ENCODE results near the gene FN3KRP. TPM values are rescaled to one million over a fixed set of nuclear protein-coding genes. Genes with fewer than 3 reads are reported as not detected.

FN3KRP gene
- polyA plus RNA-seq, 1 experiment: 15.1 TPM

GRCh38 chr17:82703036-82703745 is 13.3 kb upstream of the FN3KRP start:
- Histone ChIP-seq H3K27ac (ENCODE audit: low read depth, low read length) (no peak overlapping the region), H3K27me3 (ENCODE audit: control insufficient read depth, insufficient read depth, low read length) (peaks cover 2% of the 10 kb centered on the region), H3K9me3 (ENCODE audit: control insufficient read depth, insufficient read depth, low read length) (peaks cover 2% of the 10 kb centered on the region), H3K4me3 (ENCODE audit: low read depth, low read length) (no peak overlapping the region)
- no peak for DNase-seq (ENCODE audit: low read depth, low spot score)
- POLR2A ChIA-PET: interaction anchor here (0.6 kb wide), 1 partner anchor 10 kb away, joined by 3 read pairs; no protein-coding TSS in a partner anchor
- CTCF ChIA-PET: no interaction called here
- TF ChIP-seq, protein P1, sequence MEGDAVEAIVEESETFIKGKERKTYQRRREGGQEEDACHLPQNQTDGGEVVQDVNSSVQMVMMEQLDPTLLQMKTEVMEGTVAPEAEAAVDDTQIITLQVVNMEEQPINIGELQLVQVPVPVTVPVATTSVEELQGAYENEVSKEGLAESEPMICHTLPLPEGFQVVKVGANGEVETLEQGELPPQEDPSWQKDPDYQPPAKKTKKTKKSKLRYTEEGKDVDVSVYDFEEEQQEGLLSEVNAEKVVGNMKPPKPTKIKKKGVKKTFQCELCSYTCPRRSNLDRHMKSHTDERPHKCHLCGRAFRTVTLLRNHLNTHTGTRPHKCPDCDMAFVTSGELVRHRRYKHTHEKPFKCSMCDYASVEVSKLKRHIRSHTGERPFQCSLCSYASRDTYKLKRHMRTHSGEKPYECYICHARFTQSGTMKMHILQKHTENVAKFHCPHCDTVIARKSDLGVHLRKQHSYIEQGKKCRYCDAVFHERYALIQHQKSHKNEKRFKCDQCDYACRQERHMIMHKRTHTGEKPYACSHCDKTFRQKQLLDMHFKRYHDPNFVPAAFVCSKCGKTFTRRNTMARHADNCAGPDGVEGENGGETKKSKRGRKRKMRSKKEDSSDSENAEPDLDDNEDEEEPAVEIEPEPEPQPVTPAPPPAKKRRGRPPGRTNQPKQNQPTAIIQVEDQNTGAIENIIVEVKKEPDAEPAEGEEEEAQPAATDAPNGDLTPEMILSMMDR (IDR thresholded peaks at IDR 0.05; ENCODE audit: low read depth, low read length): no peak

- H3K9me3 ChIP-seq (ENCODE audit: control insufficient read depth, insufficient read depth, low read length): peaks cover 2% of the 10 kb centered on the region
- POLR2A ChIA-PET: no interaction called here
- TF ChIP-seq, protein P1 (IDR thresholded peaks at IDR 0.05; ENCODE audit: low read depth, low read length): no peak
- no peak overlapping the region for H3K27ac ChIP-seq (ENCODE audit: low read depth, low read length)
- H3K27me3 ChIP-seq (ENCODE audit: control insufficient read depth, insufficient read depth, low read length): peaks cover 2% of the 10 kb centered on the region
- H3K4me3 ChIP-seq (ENCODE audit: low read depth, low read length): no peak overlapping the region
- CTCF ChIA-PET: no interaction called here
- no peak for DNase-seq (ENCODE audit: low read depth, low spot score)
These were observed 12.3 kb upstream of the FN3KRP start for GRCh38 chr17:82703935-82704865.

DNA sequence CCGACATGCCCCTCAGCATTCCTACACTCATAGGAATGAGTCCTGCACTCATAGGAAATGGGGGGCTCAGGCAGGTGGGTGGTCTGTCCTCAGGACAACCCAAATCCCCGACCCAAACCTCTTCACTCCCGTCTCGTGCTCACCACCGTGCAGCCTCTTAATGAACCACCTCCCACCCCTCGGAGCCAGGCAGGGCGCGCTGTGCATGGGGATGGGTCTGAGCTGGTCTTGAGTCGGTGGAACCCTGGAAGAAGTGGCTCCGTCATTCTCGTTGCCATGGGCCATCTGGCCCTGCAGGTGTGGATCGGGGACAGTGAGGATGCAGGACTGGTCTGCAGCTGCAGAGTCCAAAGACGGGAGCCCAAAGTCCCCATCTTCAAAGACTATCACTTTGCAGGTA is 11.6 kb upstream of the FN3KRP start:
- Histone ChIP-seq H3K4me3 (ENCODE audit: low read depth, low read length) (no peak overlapping the region), H3K27me3 (ENCODE audit: control insufficient read depth, insufficient read depth, low read length) (peaks cover 2% of the 10 kb centered on the region), H3K9me3 (ENCODE audit: control insufficient read depth, insufficient read depth, low read length) (no peaks in the 10 kb centered on the region; the same call in 1 of the 2 replicates), H3K27ac (ENCODE audit: low read depth, low read length) (no peak overlapping the region)
- ChIA-PET CTCF (no interaction called here), POLR2A (no interaction called here)
- no peak for DNase-seq (ENCODE audit: low read depth, low spot score)
- TF ChIP-seq, protein P1 (IDR thresholded peaks at IDR 0.05; ENCODE audit: low read depth, low read length): no peak

DNA sequence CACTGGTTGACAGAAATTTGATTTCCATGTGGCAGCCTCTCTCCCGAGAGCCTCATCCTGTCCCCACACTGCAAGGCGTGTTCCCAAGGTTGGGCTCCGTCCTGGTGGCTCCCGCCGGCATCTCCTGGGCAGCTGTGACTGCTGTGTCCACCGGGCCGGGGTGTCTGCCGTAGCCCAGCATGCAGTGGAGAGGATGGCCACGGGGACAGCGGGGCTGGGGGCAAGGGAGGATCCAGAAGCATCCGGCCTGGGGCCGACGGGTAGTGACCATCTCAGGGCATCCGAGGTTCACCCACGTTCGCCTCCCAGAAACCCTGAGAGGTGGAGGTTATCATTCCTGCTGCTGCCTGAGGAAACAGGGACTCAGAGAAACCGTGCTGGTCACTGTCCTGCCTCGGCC is 10.8 kb upstream of the FN3KRP start:
- H3K9me3 ChIP-seq (ENCODE audit: control insufficient read depth, insufficient read depth, low read length): no peaks in the 10 kb centered on the region; the same call in 1 of the 2 replicates
- ChIA-PET CTCF (no interaction called here), POLR2A (no interaction called here)
- H3K4me3 ChIP-seq (ENCODE audit: low read depth, low read length): no peak overlapping the region
- TF ChIP-seq, protein P1 (IDR thresholded peaks at IDR 0.05; ENCODE audit: low read depth, low read length): no peak
- DNase-seq (ENCODE audit: low read depth, low spot score): no peak
- H3K27me3 ChIP-seq (ENCODE audit: control insufficient read depth, insufficient read depth, low read length): peaks cover 6% of the 10 kb centered on the region
- H3K27ac ChIP-seq (ENCODE audit: low read depth, low read length): no peak overlapping the region

Measured in AG04450 (cell line).